Embryonic facial prominence (tissue), 1 donor: ENCODE results near the gene ARMC9.
"Not testable (repeated sequence)": the region's sequence is repeated elsewhere in the genome, so short reads cannot be mapped to it uniquely, and the experiment has no call there.

Experiments
- DNase-seq: peaks from one replicate; pipeline ENCODE4 v3.0.0-alpha.2; 2016; ENCODE audit errors: extremely low spot score

ARMC9 gene

DNA sequence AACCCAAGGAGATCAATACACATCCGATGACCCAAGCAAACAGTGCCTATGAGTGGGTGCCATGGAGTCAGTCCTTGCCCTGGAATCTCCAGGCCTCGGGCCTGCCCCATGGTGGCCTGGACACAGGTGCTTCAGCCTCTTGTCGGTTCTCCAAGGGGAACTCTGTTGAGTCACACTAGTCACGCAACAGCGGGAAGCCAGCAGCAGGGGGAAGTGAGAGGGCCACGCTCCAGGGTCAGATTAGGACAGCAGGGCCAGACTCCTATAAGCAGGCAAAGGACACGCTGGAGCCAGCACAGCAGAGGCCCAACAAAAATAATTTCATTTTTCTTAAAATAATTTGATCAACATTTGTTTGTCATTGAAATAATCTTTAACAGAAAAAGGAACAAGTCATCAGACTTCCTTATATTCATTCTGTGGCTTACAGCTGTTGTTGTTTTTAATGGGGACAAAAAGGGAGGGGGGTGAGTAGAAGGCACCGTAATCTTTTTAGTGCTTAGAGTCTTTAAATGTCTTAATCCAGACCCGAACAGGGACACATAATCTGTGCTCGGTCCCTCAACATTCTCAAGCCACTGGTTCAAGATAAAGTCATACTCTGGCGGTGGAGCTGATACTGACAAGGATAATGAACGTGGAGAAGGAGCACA is 16.4 kb upstream of the ARMC9 start:
- DNase-seq: no peak

DNA sequence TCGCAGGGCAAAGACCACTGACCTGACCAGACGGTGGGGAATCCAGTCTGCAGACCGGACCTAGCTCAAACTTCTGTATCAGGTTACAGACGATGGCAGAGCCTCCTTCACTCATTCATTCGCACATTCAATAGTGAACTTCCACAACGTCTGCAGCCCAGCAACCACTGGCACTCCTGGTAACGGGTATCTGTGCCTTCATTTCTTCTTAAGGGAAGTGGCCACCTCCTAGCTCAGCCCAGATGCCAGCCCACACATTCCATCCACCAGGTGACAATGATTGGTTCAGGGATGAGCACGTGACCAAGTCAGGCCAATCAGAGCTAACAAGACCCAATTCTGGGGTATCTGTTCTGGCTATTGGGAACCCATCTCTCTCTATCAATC is 15.9 kb upstream of the ARMC9 start:
- no peak for DNase-seq

DNA sequence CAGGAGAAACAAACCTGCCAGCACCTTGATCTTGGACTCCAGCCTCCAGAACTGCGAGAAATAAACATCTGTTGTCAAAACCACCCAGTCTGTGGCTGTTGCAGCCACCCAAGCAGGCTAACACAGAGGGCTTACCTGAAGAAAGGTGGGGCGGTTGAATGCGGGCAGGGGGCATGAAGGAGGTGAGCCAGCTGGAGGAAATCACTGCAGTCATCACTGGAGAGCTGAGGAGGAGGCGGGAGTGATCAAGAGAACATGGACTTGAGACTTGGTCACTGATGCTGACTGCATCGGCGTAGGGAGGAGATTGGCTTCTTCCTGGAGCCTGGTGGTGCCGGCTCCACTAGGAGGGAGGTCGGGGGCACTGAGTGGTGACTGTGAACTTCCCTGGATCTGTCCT is 14.6 kb upstream of the ARMC9 start:
- no peak for DNase-seq

DNA sequence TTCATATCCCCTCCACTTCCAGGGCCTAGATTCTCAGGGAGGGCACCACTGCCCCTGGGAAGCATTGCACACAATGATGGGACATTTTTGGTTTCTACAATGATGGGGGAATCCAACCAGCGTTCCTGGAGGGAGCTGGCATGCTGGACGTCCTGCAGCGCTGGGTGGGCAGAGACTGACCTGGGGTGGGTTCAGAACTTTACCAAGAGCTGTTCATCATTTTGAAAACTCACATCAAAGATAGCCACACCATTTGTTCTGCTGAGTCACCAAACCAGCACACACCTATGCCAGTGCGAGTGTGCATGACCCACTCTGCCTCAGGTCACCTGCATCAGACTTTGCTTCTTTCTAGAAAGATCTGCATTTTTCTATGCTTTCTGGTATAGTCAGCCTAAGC is 14.1 kb upstream of the ARMC9 start:
- DNase-seq: no peak

DNA sequence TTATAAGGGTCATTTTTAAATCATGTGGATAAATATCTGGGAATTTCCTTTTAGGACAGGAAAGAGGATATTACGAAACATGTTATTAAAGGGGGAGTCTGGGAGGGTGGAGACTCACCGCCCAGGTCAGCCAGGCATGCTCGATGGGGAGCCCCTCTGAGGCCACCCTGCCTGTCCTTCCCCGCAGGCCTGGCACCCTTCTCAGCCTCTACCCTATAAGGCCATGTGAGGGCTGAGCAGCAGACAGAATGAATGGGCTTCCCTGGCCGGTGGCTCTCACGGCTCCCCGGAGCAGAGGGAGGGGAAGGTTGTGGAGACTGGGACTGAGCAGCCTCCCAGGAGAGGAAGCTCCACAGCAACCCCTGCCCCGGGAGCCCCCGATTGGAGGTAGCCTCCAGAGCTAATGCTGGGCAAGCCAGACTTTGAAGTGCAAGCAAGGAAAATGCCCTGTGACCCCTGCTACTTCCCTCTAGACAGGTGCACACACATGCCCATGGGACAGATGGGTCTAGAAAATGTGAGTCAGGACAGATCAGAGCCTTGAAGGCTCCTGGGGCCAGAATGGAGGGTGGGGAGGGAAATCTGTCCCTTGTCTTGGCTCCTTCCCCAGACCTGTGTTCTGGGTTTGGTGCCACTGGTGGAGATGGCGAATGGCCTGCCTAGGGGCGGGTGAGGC is 13.2 kb upstream of the ARMC9 start:
- no peak for DNase-seq

DNA sequence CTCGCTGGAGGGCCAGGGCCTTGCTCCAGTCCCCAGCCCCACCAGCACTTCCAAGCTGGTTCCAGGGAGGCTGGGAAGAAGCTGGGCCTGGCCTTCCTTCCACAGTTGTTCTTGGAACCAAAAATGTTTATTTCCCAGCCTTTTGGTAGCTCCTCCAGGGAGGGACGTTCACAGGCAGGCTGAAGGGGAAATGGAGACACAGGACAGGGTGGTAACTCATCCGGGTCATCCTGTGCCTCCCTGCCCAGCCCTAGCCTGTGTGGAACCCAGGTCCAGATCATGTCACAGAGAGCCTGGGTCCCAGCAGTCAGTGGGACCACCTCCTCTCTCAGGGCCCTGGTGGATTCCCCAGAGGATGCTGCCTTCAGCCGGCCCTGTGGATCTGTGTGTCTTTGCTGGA is 12.5 kb upstream of the ARMC9 start:
- DNase-seq: no peak

DNA sequence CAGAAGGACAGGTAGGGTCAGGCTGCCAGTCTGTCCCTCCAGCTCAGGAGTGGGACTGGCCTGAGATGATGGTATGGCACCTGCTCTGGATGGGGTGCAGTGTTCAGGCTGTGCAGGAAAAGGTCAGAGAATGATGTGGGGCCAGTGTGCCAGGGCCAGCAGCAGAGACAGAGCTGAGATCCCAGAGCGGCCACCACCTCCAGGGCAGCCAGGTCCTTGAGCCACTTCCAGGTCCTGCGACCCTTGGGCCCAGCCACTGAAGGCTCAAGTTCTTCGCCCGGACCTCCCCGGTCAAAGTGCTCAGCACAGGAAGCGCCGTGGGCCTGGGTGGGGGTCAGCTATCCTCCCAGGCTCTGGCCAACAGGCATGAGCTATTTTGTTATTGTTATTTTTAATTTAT is 12.1 kb upstream of the ARMC9 start:
- DNase-seq: no peak

DNA sequence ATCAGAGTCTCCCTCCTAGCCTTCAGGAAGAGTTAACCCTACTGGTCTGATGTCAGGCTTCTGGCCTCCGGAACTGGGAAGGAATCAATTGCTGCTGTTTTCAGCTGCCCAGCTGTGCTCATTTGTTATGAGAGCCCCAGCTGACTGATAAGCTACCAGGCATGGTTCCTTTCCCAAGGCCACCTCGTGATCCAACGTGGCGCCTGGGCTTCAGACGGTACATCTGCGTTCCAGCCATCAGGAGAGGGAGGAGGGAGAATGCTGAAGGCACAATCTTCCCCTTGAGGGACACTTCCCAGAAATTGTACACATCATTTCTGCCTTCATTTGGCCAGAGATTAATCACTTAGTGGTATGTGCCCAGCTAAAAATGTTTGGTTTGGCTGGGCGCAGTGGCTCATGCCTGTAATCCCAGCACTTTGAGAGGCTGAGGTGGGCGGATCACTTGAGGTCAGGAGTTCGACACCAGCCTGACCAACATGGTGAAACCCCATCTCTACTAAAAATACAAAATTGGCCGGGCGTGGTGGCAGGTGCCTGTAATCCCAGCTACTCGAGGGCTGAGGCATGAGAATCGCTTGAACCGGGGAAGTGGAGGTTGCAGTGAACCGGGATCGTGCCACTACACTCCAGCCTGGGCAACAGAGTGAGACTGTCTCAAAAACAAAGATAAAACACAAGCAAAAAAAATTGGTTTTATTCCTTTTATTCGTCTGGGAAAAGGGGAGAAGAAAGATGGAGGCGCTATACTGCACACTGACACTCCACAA is 10.5 kb upstream of the ARMC9 start:
- no peak for DNase-seq

DNA sequence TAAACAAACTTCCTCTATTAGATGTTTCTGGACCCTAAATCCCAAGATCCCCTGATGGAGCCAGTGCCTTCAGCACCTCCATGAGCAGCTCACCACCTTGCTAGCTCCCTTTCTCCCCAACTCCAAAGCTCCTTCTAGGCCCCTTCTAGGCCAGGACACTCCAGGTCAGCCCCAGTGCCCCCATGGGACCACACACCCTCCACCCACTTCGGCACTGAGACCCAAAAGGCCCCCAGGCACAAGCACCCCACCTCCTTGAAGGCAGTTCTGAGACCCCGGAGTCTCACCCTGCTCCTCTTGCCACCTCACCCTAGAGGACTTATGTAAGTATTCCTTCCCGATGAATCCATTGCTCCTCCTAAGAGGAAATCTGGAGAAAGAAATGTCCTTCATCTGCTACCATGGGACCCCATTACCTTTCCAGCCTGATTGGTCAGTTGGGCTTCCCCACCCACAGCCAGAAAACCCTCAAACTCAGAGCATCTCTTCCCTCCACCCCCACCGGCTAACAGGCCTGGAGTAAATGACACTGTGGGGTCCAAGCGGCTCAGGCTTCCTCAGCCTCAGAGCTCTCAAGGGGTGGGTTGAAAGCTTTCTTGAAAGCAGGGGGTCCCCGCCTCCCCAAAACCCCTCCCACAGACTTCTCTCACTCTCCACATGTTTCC is 9.8 kb upstream of the ARMC9 start:
- DNase-seq: no peak

DNA sequence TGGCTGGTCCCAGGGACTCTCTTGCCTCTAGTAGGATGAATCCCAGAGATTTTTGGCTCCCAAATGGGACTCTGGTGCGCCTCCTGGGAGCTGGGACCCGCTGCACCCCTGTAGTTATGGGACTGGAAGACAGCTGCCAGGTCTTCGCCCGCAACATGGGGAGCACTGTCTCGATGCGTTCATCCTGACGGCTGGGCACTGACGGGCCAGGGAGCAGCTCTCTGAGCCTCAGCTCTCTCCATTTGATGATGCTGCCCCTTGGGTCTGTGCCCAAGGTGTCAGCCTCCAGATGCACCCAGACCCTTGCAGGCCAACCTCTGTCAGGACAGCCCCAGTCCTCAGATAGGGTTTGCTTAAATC is 9.3 kb upstream of the ARMC9 start:
- DNase-seq: no peak

DNA sequence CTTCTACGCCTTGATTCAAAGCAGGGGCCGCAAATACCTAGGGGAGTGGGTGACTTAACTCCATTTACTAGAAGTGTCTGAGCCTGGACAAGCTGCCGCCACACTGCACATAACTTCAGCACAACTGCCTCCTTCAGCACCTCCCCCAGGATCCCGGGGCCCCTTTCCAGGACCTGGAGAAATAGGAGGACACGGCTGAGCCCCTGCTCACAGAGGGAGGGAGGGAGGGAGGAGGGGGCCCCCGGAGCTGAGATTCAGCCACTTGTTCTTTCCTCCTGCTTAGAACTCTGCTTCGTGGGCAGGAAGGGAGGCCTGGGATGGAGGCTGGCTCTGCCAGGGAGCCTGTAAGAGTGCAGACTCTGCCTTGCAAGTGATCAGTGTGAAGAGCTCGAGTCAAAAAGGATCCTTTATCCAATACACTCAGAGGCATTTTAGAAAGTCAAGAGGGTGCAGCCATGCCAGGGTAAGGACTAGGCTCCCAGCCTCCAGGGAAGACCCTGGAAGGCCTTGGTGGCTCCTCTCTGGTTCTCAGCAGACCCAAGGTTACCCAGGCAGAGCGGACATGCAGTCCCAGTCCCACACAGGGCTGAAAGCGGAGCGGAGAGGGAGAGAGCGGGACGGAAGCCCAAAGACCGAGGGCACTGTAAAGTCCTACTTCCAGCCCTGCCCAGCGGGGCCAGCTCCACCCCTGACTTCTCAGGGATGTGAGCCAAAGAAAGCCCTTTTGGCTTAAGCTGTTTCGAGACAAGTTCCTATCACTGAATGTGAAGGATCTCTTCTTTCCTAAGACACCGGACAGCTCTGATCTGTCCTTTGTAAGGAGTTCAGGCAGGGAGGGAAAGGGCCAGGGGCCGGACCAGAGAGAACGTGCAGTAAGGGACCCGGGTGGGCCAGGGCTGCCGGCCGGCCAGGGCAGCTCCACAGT is 8.6 kb upstream of the ARMC9 start:
- no peak for DNase-seq

DNA sequence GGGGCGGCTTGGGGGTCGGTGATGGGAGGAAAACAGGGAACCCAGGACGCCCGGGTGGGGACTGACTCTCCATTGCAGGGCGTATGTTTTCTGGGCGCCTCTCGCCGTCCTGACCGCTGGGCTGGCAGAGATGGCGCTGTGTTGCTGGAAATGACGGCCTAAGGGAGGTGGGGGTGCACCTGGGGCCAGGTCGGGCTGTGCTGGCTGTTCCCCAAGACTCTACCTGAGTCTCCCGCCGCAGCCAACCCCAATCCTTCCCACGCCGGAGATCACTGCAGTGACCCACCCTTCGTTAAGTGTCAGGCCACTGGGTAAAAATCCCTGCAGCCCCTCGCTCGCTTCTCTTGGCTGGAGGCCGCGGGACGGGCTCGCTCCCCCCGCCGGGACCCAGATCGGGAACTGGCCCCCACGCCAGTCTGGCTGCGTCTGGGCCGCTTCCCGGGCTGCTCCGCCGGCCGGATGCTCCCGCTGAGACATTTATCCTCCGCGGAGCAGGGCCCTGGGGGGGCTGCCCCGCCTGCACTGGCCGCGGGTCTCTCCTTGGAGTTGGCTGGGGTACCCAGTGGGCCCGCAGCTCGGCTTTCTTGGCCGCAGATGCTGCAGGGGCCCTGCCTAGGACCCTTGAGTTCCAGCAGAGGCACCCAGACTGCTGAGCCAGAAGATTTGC is 7.8 kb upstream of the ARMC9 start:
- DNase-seq: no peak

DNA sequence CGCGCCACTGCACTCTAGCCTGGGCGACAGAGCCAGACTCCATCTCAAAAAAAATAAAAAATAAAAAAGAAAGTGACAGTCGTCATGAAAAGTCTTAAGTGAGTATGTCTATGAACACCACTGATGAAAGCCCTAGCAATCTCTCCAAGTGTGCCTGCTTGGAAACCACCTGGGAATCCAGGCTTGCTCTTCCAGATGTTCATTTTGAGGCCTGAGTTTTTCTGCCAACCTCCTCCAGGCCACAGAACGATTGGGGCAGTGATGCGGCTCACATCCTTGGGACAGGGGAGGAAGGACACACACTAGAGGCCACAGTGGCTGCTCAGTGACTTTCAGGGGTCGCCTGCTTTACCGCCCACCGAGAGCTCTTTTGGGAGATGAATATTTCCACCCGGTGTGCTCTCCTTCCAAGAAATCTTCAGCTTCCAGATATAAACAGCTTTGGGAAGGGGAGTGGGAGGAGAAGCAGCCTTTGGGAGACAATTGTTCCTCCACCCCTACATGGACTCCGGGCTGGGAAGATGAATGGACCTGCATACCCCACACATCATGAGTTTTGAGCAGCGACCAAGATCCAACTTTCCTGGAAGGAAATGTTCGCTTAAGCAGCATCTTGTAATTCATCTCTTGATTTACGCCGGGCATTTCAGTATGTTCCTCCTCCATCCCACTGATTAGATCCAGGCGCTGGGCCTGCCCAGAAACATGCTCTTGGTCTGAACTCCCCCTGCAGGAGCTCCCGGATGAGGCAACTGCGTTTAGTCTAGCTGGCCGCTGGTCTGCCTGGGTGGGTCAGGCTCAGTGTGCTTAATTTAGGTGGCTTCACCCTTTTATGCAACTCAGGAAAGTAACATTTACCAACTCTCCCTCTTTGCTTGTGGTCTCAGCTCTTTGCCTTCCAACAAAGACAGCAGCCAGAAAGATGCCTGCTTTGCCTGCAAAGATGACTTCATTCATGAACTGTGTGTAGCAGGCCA is 6.2 kb upstream of the ARMC9 start:
- peak; percentile 49 for DNase-seq

DNA sequence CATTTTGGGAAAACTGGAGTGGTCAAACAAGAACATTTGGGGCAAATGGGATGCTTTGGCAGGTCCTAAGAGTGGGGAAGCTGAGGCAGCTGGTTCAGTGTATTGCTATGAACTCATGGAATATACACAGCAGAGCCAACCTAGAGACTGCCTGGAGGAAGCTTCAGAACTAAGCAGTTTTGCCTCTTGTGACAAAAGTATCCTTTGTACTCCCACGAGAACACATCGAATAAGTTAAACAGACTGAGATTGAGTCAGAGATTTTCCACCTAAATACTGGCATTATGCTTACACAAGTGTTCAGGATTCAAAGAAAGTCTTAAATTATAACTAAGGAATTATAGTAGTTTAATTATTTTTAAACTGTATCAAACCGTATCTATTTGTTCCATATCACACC is 5.2 kb upstream of the ARMC9 start:
- no peak for DNase-seq

DNA sequence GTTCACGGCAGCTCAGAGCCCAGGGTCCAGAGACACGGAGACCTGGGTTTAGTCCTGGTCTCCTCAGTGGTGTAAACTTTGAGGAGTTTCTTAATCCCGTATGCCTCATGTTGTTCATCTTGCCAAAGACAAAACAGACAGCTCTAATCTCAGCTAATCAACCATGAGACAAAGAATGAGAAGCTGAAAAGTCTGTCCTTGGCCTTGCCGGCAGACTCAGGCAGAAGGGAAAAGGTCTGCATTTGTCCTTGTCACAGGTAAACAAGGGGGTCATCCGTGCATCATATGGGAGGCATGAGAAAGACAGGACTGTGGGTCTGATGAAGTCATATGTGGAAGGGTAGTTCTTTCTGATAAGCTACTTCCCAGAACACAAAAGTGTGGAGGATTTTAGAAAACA is 1.8 kb upstream of the ARMC9 start:
- no peak for DNase-seq

DNA sequence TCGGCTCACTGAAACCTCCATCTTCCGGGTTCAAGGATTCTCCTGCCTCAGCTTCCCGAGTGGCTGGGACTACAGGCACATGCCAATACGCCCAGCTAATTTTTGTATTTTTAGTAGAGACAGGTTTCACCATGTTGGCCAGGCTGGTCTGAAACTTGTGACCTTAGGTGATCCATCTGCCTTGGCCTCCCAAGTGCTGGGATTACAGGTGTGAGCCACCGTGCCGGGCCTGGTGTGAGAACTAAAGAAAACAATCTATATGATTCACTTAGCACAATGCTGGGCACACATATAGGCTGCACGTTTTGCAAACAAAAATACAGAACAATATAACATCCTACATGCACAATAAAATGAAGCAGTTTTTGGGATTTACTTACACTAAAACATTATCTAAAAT is 1.2 kb upstream of the ARMC9 start:
- DNase-seq: not testable (repeated sequence)

DNA sequence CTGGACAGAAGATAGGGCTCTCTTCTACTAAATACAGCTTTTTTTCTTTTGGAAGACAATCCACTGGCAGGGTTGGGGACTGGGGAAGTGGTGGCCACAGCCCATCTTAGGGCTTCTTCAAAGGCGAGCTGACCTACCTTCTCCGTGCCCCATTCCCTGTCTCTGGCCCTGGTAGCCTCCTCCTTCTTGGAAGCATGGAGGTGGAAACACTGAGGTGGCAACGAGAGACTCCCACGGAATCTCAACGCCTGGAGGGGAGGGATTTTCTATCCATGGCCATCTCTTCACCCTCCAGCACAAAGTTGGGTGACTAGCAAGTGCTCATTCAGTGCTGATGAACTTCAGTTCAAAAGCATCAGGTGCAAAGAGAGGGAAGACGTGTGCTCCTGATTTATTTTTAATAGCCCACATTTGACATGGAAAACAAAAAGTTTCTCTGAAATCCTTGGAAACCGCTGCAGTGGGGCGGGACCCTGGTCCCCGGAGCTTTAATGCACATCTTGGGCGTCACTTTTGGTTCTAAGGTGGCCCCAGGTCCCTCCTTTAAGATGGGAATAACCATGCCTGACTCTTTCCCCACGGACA is 633 bp upstream of the ARMC9 start:
- no peak for DNase-seq

DNA sequence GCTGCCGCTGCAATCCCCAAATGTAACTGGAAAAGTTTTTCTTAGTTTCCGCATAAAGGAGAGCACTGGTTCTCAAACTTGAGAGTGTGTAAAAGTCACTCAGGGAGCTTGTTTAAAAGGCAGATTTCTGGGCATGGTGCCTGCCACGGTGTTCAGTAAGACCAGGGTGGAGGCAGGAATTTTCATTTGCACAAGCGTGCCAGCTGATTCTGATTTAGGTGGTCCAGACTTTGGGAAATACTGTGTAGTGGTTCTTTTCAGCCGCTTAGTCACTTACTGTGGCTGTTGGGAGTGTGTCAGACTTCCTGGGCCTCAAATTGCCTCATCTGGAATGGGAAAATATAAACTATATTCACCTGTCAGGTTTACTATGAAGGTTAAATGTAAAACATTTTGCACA is 788 bp downstream of the ARMC9 start:
- no peak for DNase-seq

DNA sequence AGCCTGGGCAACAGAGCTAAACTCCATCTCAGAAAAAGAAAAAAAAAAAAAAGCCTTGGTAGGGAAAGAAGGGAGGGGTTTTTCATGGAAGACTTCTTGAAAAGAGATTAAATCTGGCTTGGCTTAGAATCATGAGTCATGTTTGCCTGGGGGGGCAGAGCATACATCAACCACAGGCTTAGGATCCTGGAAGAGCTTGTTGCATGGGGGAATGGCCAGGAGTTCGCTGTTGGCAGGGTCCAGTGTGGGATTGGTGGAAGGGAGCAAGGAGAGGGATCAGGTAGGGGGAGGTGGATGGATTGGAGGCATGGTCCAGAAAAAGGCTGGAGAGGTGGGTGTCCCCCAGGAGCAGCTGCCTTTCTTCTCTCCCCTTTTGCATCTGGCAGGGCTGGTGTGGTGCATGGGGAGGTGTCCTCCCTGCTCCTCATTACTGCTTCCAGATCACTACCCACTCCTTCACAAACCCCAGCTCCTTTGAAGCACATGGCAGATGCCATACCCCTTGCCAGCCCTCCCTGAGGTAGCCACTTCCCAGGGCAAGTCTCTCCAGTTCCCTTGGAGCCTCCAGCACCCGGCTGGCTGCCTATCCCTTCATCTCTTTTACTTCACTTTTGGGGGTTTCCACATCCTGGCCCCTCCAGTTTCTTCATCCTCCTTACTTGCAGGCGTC is 2.5 kb downstream of the ARMC9 start:
- DNase-seq: no peak
